GM23248 (cell line): ENCODE measurements around the gene MACROD2. TPM values are rescaled to one million over a fixed set of nuclear protein-coding genes. Genes with fewer than 3 reads are reported as not detected.

Source experiments
- DNase-seq: peaks from one replicate; pipeline ENCODE4 v3.0.0-alpha.2; 2015
- H2AFZ ChIP-seq: fragments of 200-600 bp; sonication (generic); 2 replicates; pipeline ENCODE4 v1.6.1; 2016; ENCODE audit warnings: antibody characterized with exemption
- H3F3A ChIP-seq: fragments of 200-600 bp; sonication (generic); 2 replicates; pipeline ENCODE4 v1.6.1; 2016; ENCODE audit warnings: mild to moderate bottlenecking, antibody characterized with exemption, mixed run types; ENCODE audit not compliant: insufficient read depth
- H3K27ac ChIP-seq: fragments of 200-600 bp; sonication (generic); 2 replicates; pipeline ENCODE4 v1.5.1; 2016; ENCODE audit warnings: mild to moderate bottlenecking
- H3K27me3 ChIP-seq: fragments of 200-600 bp; sonication (generic); replicated peaks from 2 replicates; pipeline ENCODE4 v1.6.1; 2016; ENCODE audit warnings: mild to moderate bottlenecking; ENCODE audit not compliant: insufficient read depth
- H3K36me3 ChIP-seq: fragments of 200-600 bp; sonication (generic); 2 replicates; pipeline ENCODE4 v1.6.1; 2016; ENCODE audit warnings: low read depth, mild to moderate bottlenecking
- H3K4me1 ChIP-seq: fragments of 200-600 bp; sonication (generic); 2 replicates; pipeline ENCODE4 v1.6.1; 2016; ENCODE audit warnings: mild to moderate bottlenecking; ENCODE audit not compliant: insufficient read depth
- H3K4me2 ChIP-seq: fragments of 200-600 bp; sonication (generic); one replicate; pipeline ENCODE4 v1.6.1; 2016; ENCODE audit warnings: mild to moderate bottlenecking; ENCODE audit not compliant: unreplicated experiment
- H3K4me3 ChIP-seq: fragments of 200-600 bp; sonication (generic); 2 replicates; pipeline ENCODE4 v1.5.1; 2016; ENCODE audit warnings: mild to moderate bottlenecking
- H3K79me2 ChIP-seq: fragments of 200-600 bp; sonication (generic); 2 replicates; pipeline ENCODE4 v1.6.1; 2016; ENCODE audit warnings: mild to moderate bottlenecking; ENCODE audit not compliant: insufficient read depth
- H3K9ac ChIP-seq: fragments of 200-600 bp; sonication (generic); 2 replicates; pipeline ENCODE4 v1.6.1; 2016; ENCODE audit warnings: mild to moderate bottlenecking
- H3K9me2 ChIP-seq: fragments of 200-600 bp; sonication (generic); 2 replicates; pipeline ENCODE4 v1.6.1; 2016; ENCODE audit warnings: mixed run types, mild to moderate bottlenecking, moderate library complexity; ENCODE audit not compliant: insufficient read depth
- H3K9me3 ChIP-seq: fragments of 200-600 bp; sonication (generic); one replicate; pipeline ENCODE4 v1.6.1; 2017; ENCODE audit warnings: low read depth
- H4K20me1 ChIP-seq: fragments of 200-600 bp; sonication (generic); 2 replicates; pipeline ENCODE4 v1.6.0; 2016; ENCODE audit not compliant: insufficient read depth
- EZH2 ChIP-seq: fragments of 200-600 bp; sonication (generic); IDR thresholded peaks from 2 replicates; pipeline ENCODE4 v1.6.1; 2018; ENCODE audit warnings: antibody characterized with exemption, mild to moderate bottlenecking; ENCODE audit not compliant: insufficient read depth, poor library complexity, severe bottlenecking
- EZH2phosphoT487 ChIP-seq: fragments of 200-600 bp; sonication (generic); IDR thresholded peaks from 2 replicates; pipeline ENCODE4 v1.6.1; 2018; ENCODE audit warnings: antibody characterized with exemption, moderate library complexity, mild to moderate bottlenecking, low read depth; ENCODE audit not compliant: insufficient read depth
- WGBS, 2 experiments: methylation state at CpG; one replicate each; pipeline ENCODE4 v1.1.6; 2015 to 2017; ENCODE audit warnings: low lambda C conversion rate in 2 of 2, low coverage in 1 of 2; ENCODE audit errors: missing lambda C conversion rate in 2 of 2; 5-methylcytosine and 5-hydroxymethylcytosine counted together
- in situ Hi-C: fragments of 300-500 bp; cut with MboI; formaldehyde crosslinking; loops from 2 replicates; pipeline ENCODE4 v1.15.0; 2020
- polyA plus RNA-seq: library from polyadenylated mRNA; unstranded; fragments of >200 nt; fragmentation: Nextera tagmentation; extraction: Ambion mirVana; gene quantifications from 2 replicates; pipeline ENCODE4 v1.2.1, GENCODE V29; 2016
- total RNA-seq: library from RNA; depleted of rRNA; stranded (reverse); fragments of >200 nt; shearing (Covaris generic); gene quantifications from 2 replicates; pipeline ENCODE4 v1.2.3, GENCODE V29; 2014

The MACROD2 gene
- total and polyA plus RNA-seq, 2 experiments from 2014 or later: 1.1 to 3.1 TPM

DNA sequence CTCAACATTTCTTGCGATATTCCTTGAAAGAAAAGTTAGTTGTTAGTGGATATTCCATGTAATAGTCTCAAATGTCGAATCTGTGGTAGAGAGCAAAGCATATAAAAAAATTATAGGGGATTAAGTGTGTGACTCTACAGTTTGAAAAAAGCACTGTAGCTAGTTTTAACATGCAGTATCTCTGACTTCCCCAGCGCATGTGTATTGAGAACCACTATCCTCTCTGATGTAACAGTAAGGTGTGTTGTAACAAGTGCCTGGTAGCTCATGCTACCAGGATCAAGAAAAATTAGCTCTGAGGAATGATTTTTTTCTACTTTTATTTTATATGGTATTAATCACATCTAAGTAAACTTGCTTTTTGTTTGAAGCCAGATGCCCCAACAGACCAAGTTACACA, 1788.7 kb downstream of the MACROD2 start:
- Histone ChIP-seq H3K4me3 (no peak overlapping the region), H3K9me2 (no peaks in the 10 kb centered on the region), H4K20me1 (no peaks in the 10 kb centered on the region), H3K27ac (no peak overlapping the region), H3F3A (no peaks in the 10 kb centered on the region), H3K9ac (no peak overlapping the region), H3K4me2 (no peak overlapping the region), H2AFZ (no peak overlapping the region), H3K27me3 (no peaks in the 10 kb centered on the region), H3K9me3 (no peaks in the 10 kb centered on the region), H3K79me2 (no peaks in the 10 kb centered on the region), H3K4me1 (no peaks in the 10 kb centered on the region), H3K36me3 (no peaks in the 10 kb centered on the region)
- TF ChIP-seq EZH2phosphoT487 (no peak), EZH2 (no peak)
- no peak for DNase-seq
- 54 to 59% methylated on average over 3 of the region's 3 CpGs for WGBS, 2 experiments
- in situ Hi-C loops: no loop called here

DNA sequence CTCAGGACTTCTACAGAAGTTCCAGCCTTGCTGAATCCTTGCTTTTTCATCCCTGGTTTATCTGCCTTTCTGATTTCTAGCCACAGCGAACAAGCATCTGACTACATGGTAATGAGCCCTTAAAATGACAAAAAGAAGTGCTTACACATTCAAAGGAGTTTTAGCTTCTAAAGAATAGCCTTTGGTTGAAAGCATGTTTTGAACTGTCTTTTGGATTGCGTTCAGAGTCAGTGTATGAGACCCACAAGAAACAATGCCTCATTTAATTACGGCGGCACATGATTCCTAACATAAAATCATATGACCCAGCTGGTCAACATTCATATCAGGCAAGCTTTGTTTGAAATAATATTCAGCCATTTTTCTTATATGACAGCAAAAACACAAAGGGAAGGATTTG, 1793.8 kb downstream of the MACROD2 start:
- H3K9me3 ChIP-seq: no peaks in the 10 kb centered on the region
- no peak overlapping the region for H2AFZ ChIP-seq
- H3K27me3 ChIP-seq: no peaks in the 10 kb centered on the region
- H3K9me2 ChIP-seq: no peaks in the 10 kb centered on the region
- no peak overlapping the region for H3K27ac ChIP-seq
- in situ Hi-C loops: no loop called here
- H3K4me1 ChIP-seq: no peaks in the 10 kb centered on the region
- DNase-seq: no peak
- 15 to 23% methylated on average over 4 of the region's 4 CpGs for WGBS, 2 experiments
- no peak overlapping the region for H3K4me3 ChIP-seq
- no peak for TF ChIP-seq EZH2
- TF ChIP-seq EZH2phosphoT487: no peak
- no peaks in the 10 kb centered on the region for H3K79me2 ChIP-seq
- no peaks in the 10 kb centered on the region for H4K20me1 ChIP-seq
- H3F3A ChIP-seq: no peaks in the 10 kb centered on the region
- H3K9ac ChIP-seq: no peak overlapping the region
- H3K4me2 ChIP-seq: no peak overlapping the region
- no peaks in the 10 kb centered on the region for H3K36me3 ChIP-seq

GRCh38 chr20:15792855-15793254, 1797.5 kb downstream of the MACROD2 start:
- no peaks in the 10 kb centered on the region for H4K20me1 ChIP-seq
- TF ChIP-seq EZH2 (no peak), EZH2phosphoT487 (no peak)
- H3K4me1 ChIP-seq: no peaks in the 10 kb centered on the region
- in situ Hi-C loops: no loop called here
- H3K27me3 ChIP-seq: no peaks in the 10 kb centered on the region
- no peaks in the 10 kb centered on the region for H3K79me2 ChIP-seq
- H3K9me2 ChIP-seq: no peaks in the 10 kb centered on the region
- H3K4me2 ChIP-seq: no peak overlapping the region
- H3K4me3 ChIP-seq: no peak overlapping the region
- no peaks in the 10 kb centered on the region for H3K36me3 ChIP-seq
- no peak overlapping the region for H2AFZ ChIP-seq
- 66 to 71% methylated on average over 7 of the region's 7 CpGs for WGBS, 2 experiments
- no peak overlapping the region for H3K27ac ChIP-seq
- no peaks in the 10 kb centered on the region for H3F3A ChIP-seq
- no peak for DNase-seq
- no peak overlapping the region for H3K9ac ChIP-seq
- H3K9me3 ChIP-seq: no peaks in the 10 kb centered on the region

GRCh38 chr20:15794409-15794808, 1799.1 kb downstream of the MACROD2 start:
- Histone ChIP-seq H3K9ac (no peak overlapping the region), H3K4me2 (no peak overlapping the region), H3K36me3 (no peaks in the 10 kb centered on the region), H3K9me3 (no peaks in the 10 kb centered on the region), H3F3A (no peaks in the 10 kb centered on the region), H2AFZ (no peak overlapping the region), H3K4me1 (no peaks in the 10 kb centered on the region), H4K20me1 (no peaks in the 10 kb centered on the region), H3K27ac (no peak overlapping the region), H3K4me3 (no peak overlapping the region), H3K27me3 (no peaks in the 10 kb centered on the region), H3K79me2 (no peaks in the 10 kb centered on the region), H3K9me2 (no peaks in the 10 kb centered on the region)
- no peak for TF ChIP-seq EZH2
- no peak for TF ChIP-seq EZH2phosphoT487
- DNase-seq: no peak
- in situ Hi-C loops: no loop called here
- 64 to 79% methylated on average over 5 of the region's 5 CpGs for WGBS, 2 experiments
